SIG-M5 treated with dmso at 0.1 percent for 504 hours (cell line): ENCODE measurements around the gene TTC16.
"Not testable (repeated sequence)": the region's sequence is repeated elsewhere in the genome, so short reads cannot be mapped to it uniquely, and the experiment has no call there.

ENCODE experiments used
- DNase-seq: peaks from one replicate; lab custom pipeline; 2025; ENCODE audit not compliant: unreplicated experiment; lab: John Stamatoyannopoulos, UW

Gene TTC16

DNA sequence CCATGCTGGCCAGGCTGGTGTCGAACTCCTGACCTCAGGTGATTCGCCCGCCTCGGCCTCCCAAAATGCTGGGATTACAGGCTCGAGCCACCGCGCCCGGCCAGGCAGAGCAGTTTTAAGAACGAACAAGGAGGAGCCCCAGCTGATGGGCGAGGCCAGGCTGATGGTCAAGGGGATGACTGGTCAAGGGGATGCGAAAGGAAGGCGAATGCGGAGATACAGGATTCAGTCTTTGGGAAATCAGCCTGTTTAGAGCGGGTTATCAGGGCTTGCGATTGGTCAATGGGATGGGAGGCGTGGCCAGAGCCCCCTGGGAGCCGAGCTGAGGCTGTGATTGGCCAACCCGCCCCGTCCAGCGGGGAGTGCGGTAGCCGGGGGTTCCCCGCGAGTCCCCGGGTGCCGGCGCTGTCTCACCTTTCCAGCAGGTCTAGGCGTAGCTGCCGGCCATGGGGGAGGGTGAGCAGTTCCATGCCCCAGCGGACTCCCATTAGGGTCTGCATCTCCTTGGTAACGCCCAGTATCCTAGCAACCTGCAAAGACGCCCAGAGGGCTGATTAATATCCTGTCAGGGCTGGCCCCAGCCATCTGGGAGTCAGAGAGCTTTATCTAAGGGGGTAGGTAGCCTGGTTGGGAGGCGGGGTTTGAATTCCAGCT is 26.7 kb downstream of the TTC16 start:
- DNase-seq: no peak

DNA sequence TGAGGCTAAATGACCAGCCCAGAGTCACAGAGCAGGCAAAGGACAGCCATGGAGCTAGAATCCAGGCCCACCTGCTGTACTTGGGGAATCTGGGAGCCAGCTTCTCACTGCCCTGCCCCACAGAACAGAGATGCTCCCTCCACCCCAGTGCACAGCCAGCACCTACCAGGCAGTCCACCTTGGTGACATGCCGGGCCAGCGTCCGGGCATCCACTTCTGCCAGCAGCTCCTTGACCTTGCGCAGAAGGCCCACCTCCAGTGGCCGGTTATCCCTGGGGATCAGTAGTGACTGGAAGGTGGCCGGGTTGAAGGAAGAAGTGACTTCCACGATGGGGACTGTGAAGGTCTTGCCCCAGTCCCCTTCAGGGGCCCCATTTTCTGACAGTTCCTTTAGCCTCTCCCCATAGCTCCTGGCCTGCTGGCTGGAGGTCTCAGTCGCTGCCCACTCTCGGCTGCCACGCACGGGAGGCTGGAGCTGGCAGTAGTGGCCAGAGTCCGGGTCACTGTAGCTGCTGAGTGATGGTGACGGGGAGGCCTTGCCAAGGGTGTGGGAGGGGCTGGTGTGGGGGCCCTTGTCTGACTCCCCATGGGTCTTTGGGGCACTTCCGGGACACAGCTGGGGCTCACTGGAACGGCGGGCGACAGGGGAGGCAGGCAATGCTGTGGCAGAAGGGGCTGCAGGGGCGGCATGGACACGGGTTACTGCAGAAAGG is 28.7 kb downstream of the TTC16 start:
- no peak for DNase-seq

DNA sequence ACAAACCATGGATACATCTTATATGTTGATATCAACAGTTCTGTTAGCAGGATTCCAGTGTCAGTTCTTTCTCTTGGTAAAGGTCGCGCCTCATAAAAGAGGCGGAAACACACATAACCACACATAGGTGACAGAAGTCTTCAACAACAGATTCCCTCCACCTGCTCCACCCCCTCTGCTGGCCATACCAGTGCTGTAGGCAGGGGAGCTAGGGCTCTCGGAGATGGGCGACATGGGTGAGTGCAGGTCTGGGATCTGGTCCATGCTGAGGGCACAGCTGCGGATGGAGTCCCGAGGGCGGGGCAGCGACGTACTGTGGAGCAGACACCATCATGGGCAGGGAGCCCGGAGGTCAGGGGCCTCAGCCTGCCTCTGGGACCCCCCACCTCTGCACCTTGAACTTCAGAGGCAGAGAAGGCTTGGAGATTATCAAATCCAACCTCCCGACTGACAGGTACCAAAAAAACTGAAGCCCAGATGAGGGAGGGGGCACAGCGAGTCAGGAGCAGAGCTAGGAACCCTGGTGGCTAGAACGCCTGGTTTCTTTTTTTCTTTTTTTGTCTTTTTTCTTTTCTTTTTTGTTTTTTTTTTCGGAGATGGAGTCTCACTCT is 31.2 kb downstream of the TTC16 start:
- DNase-seq: no peak

DNA sequence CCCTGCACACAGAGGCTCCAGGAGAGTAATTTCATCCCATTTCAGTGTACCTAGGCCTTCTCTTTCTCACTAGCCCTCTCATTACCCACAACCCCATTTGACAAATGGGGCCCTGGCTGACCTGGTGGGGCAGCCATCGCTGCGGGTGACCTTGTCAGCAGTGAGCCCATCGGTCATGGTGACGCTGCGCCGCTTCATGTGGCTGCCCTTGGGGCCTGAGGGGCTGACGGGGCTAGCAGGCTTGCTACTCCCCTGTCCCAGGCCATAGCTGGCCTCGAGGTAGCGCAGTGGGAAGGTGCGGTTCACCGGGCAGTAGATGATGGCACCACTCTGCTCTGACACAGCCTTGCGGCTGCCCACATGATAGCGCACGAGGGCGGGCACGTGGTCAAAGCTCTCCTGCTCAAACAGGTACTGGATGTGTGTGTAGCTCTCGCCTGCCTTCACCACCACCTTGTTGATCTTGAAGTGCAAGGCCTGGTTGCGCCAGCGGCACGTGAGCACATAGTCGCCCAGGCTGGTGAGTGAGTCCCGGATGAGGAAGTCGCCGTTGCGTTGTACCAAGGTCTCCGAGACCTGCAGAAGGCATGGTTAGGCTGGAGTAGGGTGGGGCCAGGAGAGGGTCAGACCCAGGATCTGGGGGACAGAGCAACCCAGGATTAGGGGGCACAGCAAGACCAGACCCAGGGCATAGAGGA is 33.4 kb downstream of the TTC16 start:
- DNase-seq: no peak

DNA sequence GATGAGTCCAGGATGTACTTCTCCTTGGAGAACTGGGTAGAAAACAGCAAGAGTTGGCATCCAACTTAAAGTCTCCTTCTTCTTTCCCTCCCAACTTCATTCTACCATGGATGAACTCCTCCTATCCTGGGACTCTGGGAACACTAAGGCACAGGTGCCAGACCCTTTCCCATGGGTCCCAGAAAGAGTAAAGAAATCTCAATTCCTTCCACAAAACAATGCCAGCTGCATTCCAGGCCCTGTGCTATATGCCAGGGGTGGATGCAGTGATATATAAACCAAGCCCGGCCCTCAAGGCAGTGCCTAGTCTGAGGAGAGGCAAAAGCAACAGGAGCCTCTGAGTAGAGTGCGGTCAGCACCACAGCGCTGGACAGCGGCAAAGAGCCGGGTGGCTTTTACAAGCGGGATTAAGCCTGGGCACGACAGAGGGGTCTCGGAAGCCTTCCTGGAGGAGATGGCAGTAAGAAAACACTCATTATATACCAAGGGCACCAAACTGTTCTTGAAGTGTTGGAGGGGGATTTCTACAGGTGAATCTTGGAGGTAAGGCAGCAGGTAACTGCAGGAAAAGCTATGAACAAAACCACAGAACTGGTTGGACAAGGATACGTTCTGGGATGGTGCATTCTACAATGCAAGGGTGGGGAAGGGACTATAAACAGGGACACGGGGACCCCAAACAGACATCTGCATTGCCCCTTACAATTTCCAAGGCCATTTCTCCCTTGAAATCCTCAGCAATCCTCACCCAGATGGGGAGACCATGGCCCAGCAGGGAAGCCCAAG is 35.6 kb downstream of the TTC16 start:
- no peak for DNase-seq

DNA sequence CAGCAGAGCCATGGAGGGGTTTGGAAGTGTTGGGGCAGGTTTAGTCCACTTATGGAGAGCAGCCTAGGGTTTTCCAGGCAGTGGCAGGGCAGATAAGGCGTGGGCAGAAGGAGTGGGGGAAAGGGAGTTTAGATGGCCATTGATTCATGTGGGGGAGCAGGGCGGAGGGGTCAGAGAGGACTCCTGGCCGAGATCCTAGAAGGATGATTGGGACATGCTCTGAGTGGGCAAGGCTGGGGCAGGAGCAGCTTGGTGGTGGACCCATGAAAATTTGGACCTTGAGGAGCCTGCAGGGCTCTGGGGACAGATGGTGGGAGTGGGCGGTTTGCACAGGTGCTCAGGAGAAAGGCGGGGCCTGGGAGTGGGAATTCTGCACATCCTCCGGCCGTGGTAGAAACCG is 37.3 kb downstream of the TTC16 start:
- DNase-seq: no peak

DNA sequence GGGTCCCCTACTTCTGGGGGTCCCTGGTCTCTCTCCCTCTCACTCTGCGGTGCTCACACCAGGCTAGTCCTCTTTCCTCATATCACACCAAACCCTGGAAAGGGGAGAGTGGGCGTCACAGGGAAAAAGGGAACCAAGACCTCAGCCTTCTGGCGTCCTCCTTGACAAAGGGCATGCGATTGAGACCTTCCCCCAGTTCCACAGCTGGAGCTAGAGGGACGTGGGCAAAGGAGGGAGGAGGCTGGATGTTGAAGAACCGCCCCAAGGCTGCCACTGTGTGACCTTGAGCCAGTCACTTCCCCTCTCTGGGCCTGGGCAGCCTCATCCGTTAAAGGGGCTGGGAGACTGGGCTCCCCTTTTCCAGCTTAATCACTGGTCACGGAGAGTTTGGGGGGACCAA is 37.7 kb downstream of the TTC16 start:
- DNase-seq: no peak

DNA sequence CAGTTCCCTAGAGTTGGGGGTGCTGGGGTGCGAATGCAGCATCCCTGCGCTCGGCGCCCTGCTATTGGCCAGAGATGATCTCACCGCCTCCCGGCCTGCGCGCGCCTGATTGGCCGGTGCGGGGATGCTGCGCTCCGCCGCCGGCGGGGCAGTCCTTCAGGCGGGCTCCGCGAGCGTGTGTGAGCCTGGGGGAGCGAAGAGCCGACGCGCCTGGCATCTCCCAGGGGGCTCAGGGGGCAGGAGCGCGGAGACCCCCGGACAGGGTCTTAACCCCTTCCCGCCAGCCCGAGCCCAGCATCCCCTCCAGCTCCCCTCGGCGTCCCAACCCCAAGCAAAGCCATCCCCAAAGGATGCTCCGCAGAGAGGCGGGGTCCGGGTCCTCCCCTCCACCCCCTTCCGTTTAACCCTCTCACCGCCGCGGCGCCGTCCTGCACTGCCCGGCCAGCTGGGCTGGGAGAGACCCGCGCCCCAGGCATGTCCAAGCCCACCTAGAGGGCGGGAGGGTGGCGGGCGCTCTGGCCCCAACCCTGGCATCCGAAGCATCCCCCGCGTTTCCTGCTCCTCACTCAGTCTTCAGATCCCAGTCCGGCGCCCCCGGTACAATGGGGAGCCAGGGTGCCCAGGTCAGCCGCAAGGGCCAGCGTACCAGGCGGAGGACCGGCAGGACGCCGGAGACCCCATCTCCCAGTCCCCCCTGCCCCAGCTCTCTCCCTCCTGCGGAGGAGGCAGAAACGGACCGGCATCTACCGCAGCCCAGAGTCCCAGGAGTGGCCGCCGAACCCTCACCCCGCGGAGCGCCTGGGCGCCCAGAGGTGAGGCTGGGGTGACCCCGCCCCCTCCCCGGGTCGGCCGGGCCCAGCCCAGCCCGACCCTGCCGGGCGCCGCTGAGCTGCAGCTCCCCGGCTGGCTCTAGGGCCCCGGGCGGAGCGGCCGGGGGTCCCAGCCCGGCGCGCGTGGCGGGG is 38.5 kb downstream of the TTC16 start:
- no peak for DNase-seq

DNA sequence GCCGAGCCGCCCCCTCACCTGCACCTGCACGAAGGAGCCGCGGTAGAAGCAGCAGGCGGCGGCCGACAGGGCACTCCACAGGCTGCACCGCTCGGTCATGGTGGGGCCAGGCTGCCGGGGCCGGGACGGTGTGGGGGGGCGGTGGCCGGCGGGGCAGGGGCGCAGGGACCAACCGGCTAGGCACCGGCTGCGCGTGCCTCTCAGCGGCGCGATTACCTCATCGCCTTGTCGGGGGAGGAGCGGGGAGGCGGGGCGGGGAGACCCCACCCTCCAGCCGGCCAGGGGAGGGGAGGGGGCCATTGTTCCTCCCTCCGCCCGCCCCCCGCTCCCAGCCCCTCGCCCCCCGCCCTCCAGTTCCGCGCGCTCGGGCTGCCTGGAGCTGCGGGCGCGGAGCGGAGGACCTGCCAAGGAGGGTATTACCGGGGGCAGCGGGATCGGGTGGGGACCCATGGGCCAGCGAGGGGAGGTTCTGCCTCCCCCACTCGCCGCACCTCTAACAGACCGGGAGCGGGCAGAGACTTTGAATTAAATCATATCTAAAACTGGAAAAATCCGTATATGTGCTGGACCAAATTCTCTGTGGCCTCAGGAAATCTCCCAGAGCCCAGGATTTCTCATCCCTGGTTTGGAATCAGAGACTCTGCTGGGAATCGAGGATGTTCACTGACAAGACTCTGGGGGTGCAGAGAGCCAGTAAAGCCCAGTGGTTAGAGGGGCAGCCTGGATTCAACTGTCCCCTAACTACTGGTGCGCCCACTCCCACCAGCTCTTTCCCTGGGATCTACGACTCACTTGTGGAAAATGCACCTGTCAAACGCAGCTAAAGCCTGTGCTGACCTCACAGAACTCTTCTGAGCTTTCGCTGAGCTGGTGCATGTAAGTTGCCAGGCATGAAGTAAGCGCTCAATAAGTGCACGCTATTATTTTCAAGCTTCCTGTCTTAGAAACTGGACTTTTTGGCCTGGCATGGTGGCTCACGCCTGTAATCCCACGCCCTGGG is 39.5 kb downstream of the TTC16 start:
- DNase-seq: no peak

DNA sequence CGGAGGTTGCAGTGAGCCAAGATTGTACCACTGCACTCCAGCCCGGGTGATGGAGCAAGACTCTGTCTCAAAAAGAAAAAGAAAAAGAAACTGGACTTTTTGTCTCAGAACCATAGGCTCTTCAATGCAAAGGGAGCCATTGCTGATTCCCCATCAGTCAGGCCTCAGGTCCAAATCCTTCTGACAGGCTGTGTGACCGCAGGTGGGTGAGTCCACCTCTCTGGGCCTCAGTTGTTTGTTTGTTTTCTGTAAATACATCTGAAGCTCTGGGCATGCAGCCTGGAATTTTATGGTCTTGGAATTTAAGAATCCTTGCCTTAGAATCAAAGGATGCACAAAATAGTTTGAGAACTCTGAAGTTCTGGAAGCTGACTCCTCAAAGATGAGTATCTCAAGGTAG is 40.4 kb downstream of the TTC16 start:
- DNase-seq: no peak

DNA sequence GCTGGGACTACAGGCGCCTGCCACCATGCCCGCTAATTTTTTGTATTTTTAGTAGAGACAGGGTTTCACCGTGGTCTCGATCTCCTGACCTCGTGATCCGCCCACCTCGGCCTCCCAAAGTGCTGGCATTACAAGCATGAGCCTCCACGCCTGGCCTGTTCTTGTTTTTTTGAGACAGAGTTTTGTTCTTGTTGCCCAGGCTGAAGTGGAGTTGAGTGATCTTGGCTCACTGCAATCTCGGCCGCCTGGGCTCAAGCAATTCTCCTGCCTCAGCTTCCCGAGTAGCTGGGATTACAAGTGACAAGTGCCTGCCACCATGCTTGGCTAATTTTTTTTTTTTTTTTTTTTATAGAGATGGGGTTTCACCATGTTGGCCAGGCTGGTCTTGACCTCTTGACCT is 40.9 kb downstream of the TTC16 start:
- DNase-seq: not testable (repeated sequence)

DNA sequence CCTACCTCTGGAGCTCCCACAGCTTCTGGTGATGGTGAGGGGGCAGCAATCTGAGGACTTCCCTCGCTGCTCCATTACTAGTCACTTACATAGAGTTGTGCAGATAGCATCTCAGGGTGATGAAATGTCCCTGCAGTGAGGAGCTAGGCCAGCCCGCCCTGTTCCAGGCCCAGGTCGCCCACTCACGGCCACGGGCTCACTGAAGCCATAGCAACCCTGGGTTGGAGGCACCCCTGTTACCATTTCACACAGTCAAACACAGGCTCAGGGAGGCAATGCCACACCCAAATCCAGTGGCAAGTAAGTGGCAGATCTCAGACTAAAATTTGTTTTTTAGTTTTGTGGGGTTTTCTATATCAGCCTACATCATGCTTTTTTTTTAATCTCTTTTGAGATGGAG is 43.0 kb downstream of the TTC16 start:
- no peak for DNase-seq

DNA sequence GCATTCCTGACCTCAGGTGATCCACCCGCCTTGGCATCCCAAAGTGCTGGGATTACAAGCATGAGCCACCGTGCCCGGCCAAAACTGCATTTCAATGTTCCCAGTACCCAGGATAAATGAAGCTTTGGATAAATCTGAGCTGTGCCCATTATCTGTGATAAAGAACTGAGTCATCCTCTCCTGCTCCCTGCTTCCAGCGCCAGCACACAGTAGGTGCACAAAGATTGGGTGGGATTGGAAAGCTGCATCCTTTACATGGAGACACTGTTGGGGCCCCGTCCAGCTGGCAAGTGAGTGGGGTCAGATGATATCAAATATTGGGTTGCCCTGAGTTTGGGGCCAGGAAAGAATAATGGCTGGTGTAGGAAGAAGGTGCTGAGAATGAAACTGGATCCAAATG is 45.2 kb downstream of the TTC16 start:
- no peak for DNase-seq

DNA sequence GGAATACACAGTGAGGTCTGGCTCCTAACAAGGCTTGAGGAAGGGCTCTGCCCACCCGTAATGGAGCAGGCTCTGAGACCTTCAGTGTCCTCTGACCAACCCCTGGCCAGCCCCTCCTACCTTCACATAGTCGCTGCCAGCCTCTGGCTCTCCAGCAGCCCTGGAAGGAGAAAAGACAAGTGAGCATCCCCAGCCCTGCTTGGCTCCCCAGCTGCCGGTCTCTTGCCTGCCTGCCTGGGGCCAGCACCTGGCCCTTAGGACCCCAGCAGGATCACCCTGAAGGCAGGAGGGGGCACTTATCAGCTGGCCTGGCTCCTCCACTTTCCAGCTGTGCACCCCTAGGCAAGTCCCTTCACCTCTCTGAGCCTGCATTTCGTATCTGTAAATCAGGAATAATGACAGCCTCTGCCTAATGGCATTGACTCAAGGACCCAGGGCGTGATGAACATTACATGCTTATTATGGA is 45.6 kb downstream of the TTC16 start:
- DNase-seq: no peak

DNA sequence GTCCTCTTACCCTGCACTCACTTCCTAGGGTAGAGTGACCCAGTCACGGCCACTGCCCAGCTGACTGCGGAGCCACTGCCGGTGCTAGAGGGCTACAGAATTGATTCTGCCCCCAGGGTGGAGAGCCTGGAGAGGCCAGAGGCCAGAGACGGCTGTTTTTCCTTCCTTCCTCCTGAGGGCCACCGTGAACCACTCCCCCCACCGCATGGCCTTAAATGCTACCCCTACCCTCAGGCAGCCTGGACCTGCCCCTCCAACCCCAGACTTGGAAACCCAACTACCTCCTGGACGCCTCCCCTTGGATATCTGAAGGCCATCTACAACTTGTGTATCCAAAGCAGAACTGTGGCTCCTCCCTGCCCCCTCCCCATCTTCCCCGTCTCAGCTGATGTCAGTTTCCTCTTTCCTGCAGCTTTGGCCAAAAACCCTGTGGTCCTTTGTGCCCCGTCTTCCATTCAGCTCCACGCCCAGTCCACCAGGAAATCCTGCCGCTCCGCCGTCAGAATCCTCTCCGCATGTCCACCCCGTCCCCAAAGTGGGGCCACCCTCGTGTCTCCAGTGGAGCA is 46.3 kb downstream of the TTC16 start:
- DNase-seq: no peak

DNA sequence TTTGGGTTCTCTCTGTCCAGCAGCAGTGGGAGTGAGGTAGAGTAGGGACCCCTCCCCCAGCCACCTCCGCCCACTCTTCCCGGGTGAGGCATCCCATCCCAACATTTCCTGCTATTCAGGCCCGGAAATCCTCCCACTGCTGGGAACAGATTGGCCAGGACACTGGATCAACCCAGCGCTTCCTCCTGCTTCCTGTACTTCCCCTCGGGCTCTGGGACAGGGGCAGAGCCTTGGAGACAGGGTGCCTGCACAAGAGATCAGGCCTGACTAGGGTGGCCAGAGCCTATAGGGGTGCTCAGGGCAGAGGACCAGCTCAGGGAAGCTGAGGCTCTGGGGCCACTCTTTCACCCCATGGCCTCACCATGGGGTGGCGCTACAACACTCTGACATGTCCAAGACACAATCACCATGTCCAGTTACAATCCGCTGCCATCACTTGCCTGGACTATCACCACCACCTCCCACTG is 48.1 kb downstream of the TTC16 start:
- DNase-seq: no peak

DNA sequence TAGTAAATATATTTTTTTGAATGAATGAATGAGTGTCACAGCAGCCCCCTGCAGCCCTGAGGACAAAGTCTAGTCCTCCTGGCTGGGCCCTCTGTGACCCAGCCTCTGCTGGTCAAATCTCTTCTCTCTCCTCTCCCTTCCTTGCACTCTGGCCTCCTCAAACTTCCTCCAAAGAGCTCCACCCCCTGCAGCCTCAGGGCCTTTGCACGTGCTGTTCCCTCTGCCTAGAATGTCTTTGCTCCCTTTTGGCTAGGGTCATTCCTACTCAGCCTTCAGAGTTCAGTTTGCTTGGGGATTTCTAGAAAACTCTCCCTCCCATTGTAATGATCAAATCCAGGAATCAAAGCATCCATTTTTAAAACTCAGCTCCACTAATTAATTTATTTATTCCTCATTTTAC is 49.5 kb downstream of the TTC16 start:
- no peak for DNase-seq

DNA sequence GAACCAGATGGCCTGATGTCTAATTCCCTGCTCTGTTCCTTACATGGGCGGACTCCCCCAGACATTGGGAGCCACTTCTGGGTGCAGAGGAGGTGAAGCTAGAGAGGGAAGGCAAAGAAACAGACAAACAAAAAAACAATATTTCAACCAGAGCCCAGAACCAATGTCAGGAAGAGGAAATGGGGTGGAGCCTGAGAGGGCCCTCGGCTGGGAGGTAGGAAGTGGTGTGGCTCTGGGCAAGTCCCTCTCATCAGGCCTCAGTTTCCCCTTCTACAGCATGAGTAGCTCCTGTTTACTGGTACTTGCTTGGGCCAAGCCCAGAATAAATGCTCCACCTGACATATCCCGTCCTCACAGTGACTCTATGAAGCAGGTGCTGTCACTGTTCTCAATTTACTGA is 51.5 kb downstream of the TTC16 start:
- DNase-seq: no peak
